SHP77 treated with DMSO at 0.1 percent for 48 hours (cell line): ENCODE measurements around the gene SATB2.

Experiments
- DNase-seq: peaks from one replicate; lab custom pipeline; 2025; lab: John Stamatoyannopoulos, UW

The SATB2 gene

DNA sequence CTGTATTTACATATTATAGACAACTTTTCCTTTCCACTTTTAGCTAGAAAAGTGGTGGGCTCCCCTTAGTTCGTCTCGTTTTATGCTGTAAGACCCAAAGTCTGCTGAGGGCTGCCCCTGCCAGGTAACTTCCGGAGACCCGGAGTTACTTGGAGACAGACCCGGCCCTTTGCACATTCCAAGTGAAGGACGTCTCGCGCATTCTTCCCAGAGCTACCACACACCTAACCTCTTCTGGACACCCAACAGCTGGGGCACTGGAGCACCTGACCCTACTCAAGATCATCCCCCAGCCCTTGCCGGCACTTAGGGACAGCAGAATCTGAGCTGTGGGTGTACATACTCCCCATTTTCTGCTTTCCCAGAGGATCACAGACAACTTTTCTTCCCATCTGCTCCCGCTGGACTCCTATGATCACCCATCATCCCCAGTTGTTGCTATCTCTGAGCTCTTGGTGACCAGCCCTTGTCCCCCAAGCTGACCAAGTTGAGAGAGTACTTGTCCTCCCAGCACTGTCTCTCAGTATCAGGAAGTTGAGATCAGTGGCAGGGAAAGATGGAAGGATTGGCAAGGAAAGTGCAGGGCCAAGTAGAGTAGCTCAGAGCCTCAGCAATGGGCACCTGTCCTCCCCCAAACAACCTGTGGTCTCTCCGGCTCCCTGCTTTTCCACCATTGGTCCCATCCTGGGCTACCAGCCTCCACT lies 8.4 kb upstream of the SATB2 start:
- DNase-seq, result no peak

DNA sequence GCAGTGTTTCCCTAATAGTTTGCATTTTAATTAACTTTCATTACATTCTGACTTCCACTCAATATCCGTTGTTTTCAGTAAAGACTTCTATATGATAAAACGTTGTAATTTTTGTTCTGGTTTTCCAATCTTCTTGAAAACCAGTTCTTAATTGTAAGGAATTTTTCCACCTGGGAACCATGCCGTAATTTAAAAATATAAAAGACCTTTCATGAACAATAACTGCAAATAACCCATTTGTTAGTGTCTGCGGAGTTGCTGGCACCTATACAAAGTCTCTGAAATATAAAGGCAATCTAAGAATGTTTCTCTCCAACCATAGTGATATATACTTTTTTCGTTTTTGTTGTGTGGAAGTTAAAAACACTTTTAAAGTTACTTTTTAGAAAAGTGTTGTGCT lies 7.7 kb upstream of the SATB2 start:
- no peak for DNase-seq

DNA sequence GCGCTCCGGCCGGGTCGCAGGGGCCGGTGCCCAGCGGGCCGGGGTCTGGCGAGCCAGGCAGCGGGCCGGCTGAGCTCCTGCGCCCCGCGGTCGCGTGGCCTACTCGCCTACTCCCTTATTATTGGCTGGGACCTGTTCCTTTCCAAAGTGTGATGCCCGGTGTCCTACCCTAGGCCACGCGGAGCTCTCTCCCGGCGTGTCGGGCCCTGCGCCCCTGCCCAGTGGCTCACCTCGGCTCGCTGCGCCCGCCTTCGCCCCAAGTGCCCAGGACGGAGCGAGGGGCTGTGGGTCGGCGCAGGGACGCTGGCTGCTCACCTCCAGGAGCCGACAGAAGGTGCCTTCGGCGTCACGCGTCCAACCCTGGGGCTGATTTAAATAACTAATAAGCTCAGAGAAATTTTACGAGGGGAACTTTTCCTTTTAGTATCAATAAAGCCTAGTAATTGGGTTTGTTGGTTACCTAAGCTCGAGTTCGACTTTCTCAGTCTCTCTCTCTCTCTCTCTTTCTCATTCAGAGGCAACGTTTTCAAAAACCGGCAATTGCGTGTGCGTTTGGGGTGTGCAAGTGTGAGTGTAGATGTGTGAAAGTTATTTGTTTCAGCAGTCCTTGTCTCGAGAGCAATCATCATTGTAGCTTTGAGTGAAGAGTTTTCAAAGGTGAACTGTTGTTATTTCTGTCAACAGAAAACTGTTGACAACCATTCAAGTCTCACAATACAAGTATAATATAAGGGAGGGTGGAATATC lies 7.0 kb upstream of the SATB2 start:
- no peak for DNase-seq

DNA sequence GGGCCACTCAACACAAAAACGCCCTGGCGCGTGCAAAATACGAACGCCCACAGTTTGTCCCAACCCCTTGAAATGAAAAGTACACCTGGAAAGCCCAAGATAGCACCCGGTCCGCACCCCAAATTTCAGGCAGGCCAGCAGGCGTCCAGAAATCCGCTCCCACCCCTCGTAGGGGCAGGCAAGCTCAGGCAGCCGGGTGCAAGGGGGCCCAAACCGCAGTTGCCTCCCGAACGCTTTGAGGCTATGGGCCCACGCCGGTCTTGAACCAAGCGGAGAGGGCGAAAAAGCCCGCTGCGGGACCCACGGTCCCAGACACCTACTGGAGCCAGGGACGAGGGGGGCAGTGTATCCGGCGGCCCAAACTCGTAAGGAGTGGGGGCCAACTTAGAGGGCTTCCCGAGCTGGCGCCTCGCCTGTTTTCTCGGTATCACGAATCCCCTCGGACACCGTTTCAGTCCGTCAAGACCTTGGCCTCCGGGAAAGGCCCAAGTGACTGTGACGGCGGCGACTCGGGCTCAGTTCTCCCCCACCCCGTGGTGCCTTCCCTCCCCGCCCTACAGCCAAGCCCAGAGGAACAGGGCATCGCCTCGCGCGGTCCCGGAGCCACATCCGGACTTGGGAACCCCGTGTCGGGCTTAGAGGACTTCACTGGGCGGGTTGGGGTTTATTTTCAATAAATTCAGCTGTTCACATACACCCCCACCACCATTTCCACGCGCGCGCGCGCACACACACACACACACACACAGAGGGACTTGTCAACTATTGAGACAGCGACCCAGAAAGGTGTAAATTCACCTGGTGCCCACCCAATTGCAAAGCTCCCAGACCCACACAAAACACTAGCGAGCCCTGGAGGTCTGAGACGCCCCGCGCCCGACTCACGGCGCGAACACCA lies 6.2 kb upstream of the SATB2 start:
- DNase-seq, result no peak

DNA sequence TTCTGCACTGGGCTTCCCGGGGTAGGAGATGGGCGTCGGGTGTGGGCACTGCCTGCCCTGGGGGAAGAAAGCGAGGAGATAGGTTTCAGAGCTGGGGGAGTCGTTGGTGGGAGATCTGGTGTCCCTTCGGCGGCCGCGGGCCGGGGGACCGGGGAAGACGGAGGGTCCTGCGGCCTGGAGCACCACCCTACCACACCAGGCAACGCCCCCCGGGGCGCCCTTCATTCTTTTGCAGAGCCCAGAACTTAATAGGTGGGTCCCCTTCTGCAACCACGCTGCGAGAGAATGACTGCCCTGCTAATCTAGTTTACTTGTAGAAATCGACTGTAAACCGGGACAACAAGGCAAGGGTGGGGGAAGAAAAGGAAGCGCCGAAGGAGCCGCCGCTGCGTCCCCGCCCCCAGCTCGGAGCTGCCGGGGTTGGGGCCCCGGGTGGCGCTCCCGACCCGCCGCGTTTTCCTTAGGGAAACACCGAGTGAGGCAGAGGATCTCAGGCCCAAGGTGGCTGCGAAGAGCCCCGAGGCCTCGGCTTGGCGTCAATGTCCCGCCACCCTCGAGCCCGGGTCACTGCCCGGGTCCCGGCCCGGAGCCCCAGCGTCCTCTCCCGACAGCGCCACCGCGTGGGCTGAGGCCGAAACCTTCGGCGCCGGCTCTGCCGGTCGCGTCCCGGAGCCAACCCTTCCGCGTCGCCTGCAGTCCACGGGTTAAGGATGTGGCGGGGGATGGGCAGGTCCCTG lies 5.4 kb upstream of the SATB2 start:
- no peak for DNase-seq

DNA sequence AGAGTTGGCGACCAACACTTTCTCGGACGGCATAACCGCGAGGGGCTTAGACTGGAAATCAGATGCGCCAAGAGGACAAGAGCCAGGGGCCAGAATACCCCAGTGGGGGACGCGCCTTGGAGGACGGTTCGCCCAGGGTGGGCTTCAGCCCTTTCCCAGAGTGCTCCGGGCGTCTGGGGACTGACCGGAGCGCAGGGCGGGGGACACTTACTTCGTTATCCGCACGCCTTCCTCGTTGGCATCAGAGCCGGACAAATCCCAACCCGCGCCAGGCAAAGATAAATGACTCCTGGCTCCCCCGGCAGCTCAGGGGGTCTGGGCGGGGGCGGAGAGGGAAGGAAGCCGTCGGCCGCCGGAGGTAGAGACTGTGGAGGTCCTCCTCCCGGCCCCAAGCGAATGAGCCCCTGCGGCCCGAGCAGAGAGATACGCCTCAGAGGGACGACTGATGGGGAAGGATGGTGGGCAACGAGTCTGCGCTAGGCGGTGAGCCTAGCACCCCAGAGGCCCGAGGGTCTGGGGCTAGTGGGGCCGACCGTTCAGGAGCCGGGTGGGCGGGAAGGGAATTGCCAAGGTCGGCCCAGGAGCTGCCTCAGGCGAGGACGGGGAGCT lies 4.7 kb upstream of the SATB2 start:
- no peak for DNase-seq

DNA sequence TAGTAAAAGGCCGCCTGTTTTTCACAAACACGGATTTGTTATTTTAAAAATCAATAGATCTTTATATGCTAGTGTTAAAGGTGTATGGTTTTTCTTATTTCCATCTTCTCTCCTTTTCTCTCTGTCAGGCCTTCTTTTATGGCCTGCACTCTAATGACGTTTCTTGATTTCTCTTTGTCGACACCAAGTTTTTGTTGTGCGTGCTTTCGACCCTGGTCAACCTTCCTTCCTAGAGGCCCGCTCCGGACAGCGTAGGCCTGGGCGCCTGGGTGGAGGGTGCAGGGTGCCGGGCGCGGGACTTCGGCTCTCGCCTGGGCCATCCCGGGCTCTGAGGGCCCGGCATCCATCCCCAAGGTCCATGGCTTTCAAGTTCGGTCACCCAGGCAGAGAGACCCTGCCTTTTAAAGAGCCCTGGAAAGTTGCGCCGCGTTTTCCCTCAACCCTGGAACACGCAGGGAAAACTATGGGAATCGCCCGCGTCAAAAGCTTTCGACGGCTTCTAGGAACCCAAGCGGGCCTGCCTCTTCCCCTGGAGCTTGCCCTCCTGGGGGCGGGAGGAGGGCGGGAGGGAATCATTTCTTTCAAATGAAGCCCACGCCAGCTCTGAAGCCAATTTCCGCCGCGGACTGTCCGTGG lies 4.1 kb upstream of the SATB2 start:
- DNase-seq, result no peak

DNA sequence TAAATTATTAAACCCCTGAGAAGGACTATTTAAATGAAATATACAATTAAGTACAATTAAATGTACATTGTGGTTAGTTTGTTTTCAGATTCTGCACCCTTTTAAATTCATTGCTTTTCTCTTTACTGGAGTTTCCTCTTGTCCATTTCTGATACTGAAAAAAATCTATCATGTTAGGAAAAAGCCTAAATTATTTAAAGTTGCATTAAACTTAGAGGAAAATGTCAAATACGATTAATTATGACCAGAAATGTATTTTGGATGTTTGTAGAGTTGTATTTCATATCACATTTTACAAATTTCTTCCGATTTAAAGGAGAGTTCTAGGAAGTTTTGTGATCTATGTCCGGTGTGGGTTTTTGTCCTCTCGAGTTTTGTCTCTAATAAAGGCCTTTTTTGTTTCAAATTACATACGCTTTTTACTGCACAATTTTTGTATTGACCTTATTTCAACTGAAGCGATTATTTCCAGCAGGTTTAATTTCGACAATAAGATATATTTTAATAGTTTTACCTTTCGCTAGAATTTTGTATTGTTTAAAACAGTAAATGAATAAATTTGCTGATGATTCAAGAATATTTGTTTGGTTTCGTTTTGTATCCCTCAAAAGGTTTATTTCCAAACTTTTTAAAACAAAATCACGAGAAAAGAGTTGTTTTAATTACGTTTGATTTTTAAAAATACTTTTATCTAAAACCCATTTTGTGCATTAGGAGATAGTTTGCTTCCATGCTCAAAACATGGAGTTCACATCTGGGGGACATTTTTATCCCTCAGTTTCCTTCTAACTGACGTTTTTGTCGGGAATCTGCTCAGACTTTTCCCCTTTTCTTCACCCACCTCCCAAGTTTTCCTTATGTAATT lies 3.3 kb upstream of the SATB2 start:
- no peak for DNase-seq

DNA sequence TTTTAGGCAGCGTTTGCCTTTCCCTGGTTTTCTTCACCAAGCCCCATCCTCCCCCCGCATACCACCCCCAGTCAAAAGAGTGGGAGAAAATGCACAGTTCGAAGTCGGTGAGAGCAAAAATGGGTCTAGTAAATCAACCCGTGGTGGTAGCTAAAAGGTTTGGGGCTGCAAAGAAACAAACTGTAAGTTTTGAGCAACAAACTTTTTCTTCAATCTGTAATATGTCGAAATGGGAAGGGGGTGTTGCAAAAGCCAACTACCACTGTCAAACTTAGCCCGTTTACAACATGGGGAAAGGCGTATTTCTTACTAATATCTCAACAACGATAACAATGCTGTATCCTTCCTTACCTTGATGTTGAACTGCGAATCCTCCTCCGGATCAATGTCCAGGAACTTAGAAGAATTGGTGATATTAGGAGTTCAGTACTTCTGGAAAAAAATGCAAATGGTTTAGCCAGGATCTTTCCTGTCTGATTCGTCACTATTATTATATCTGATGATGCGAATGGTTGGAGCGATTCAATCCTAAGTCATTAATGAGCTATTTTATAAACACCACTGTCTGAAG lies 2.4 kb upstream of the SATB2 start:
- DNase-seq, result no peak

DNA sequence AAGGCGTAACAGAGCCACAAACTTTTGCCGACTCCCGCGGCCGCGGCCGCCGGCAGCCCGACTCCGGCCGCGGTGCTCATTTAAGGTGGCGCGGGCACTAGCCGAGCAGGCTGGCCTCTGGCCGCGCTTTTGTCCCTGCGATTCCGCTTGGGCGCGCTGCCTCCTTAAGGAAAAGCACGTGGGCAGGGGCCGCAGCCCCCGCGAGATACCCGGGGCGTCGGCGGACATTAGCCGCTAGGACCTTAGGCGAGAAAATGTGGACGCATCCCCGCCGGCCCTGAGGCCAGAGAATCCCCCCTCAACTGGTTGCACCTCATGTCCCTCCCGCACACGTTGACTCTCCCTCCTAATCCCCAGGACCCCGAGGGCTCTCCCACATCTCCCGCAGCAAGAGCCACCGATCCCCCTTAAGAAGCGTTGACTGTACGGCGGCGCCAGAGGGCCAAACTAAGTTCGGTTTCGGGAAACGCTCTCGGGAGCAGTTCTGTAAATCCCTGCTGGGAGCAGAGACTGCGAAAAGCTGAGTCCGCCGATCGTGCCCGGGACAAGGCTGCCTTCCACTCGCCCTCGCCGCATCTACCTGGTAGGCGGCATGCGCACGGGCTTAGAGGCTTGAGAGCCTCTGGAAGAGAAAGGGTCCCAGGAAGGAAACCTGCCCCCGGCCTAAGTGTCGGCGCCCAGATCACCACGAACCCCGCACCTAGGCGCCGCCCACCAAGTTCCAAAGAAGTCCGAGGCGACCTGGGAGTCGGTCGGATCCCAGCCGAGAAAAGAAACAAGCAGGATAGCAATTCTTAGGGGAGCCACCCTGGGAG lies 1.8 kb upstream of the SATB2 start:
- peak; percentile 93 for DNase-seq

DNA sequence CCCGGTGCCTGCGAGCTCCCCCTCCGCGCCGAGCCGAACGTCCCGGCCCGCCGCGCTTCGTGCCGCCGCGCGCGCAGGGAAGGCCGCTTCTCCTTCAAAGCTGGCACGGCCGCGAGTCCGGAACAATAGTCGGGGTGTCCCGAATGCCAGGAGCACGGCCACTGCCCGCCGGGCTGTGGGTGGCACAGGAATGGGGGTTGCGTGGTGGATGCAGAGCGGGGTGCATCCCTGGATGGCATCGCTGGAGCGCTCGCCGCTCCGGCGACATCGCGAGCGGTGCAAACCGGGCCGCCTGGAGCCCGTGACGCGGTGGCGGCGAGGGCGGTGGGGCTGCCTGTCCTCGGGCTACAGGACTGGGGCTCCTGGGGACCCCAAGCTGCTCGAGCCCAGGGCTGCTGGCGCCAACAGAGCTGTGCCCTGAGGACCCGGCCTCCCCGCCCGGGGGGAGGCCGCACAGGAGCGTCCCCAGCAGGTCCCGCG lies 1.1 kb upstream of the SATB2 start:
- no peak for DNase-seq

DNA sequence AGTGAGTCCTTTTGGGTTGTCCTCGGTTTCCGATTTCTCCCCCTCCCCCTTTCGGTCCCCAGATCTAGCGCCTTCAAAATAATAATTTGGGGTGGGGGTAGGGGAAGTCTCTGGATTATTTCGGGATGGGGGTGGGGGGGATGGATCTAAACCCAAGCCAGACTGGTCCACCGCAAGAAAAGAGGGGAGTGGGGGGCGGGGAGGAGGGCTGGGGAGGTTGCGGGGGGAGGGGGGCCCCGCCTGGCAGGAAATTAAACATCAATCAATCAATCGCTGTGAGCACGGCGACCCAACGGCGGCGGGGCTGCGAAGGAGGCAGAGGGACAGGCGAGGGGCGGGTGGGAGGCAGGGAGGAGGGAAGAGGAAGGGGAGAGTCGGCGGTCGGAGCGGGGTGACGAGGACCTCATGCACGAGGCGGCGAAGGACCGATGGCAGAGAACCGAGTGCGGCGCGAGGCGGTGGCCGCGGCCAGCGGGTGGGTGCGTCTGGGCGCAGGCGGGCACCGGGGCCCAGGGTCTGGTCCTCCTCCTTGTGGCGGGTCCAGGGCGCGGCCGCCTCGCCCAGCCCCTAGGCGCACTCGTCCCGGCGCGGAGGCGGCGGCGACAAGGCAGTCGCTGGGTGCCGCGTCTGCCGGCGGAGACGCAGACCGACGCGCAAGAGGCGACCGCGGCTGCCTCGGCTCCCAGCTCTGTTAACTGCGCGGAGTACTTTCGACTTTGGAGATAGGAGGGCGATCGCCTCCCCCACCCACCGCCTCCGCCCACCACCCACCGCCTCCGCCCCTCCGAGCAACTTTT lies 468 bp upstream of the SATB2 start:
- no peak for DNase-seq

DNA sequence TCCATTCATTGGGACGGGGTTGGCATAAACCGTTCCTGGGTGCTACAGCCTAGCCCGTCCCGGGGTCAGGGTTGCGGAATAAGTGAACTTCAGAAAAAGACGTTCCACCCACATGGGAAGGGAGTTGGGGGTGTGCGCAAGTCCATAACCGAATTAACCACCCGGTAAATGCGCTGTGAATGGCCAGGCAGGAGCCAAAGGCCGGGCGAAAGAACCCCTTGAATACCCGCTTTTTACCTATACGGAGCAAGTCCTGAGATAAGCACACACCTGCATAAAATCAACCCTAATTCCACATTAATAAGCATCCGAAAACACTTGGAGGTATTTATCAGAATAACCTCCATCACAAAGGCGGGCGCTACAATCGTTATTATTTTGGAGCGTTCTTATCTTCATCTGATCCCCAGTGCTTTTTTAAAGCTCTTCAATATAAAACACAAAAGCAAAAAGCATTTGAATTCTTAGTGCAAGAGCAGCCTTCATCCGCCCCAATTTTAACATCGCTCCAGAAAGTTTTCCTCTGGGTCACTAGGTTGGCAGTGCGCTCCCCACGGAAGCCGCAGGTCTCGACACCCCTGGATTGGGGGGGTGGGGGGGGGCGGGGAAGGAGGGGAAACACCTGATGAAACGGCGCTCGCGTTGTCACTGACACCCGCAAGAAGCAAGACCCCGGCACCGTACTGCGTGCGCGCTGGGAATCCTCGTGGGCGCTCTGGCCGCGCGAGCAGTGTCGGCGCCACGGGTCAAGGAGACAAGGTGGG lies 1.2 kb downstream of the SATB2 start:
- no peak for DNase-seq

DNA sequence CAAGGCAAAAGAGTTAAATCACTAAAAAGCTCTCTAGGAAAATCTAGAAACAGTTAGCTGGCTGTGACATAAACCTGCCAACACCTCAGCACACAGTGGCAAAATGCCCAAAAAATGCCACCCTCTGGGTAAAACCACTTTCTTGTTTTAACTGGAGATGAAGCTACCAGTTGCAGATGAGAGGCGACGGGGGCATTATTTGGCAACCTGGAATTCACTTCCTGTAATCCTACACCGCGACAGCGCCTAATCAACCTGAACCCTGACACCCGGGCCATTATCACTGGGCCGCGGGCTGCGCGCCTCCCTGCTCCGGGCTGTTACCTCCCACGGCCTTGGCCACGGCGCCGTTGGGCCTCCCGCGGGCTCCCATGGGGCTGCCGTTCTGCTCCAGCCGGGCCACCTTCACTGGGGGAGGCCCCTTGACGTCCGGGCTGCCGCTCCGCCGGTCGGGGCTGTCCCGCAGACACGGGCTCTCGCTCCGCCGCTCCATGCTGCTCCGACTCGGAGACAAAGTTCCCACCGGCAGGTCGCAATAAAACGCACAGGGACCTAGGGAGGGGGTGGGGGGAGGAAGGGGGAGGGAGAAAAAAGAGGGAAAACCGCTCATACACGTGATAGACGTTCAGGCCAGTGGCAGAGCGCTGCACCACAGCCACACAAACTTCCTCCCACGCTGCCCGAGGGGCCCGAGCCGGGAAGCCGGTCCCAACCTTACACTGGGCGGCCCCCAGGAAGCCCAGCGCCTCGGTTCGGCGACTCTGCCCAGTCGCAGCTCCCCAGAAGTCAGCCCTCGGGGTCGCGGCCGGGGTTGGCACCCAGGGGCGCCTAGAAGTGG lies 2.0 kb downstream of the SATB2 start:
- peak; percentile 61 for DNase-seq

DNA sequence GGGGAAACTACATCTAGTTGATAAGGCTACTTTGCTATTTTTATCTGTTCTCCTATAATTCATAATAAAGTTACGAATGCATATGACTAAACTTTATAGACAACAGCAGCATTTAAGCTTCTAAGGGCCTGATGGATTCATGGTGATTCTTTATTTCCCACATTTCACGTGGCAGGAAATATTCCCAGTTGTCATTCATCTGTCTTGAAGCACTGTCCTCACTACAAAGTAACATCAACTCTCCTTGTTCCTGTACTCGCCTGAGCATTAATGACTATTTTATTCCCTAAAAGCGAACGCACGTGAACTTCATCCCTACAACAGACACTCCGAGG lies 2.6 kb downstream of the SATB2 start:
- no peak for DNase-seq

DNA sequence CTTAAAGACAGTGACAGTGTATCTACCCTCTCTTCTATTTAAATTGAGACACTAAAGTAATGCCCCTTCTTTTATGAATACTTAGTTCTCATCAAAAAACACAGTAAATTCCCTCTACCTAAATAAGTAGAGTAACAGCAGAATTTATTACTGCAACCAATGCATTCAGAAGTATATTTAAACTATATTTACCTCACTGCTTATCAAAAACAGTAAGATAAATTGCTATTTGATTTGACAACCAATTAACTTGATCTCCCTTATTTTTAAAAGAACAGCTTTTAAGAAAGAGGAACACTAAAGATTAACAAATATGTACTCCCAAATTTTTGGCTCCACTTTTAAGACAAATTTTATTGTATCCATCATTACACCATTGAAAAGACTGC lies 4.8 kb downstream of the SATB2 start:
- DNase-seq, result no peak
